Measurements from ENCODE around the gene CCDC9.

The CCDC9 gene

DNA sequence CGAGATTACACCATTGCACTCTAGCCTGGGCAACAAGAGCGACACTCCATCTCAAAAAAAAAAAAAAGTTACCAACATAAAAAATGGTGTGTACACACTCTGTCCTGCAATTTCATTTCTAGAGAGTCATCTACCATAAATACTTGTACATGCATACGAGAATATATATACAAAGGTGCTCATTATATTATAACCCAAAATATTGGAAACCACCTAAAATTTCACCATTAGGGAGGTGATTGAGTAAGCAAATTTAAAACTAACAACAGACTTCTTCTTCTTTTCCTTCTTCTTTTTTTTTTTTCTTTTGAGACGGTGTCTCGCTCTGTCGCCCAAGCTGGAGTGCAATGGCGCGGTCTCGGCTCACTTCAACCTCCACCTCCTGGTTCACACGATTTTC is 45.9 kb downstream of the CCDC9 start:
- FAIRE-seq = no peak

- FAIRE-seq = no peak
These were observed 47.6 kb downstream of the CCDC9 start for GRCh38 chr19:47303966-47304365.

- peak; percentile 85 for FAIRE-seq
These were observed 49.0 kb downstream of the CCDC9 start for GRCh38 chr19:47305309-47305751.

DNA sequence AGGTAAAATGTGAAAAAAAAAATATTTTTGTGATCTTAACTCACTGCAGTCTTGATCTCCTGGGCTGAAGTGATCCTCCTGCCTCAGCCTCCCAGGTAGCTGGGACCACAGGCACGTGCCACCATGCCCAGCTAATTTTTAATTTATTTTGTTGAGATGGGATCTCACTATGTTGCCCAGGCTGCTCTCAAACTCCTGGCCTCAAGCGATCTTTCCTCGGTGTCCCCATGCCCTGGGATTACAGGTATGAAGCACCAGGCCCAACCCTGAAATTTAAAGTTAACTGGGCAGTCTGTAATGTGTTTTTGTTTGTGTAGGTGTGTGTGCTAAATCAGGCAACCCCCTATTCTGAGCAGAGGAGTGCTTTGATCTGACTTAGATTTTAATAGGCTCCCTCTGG is 50.0 kb downstream of the CCDC9 start:
- FAIRE-seq = no peak

GRCh38 chr19:47309038-47309437 is 52.7 kb downstream of the CCDC9 start:
- FAIRE-seq = no peak

GRCh38 chr19:47309608-47310007 is 53.3 kb downstream of the CCDC9 start, which contains the start of gene C5AR1:
C5AR1 (plus strand) TSS chr19:47309861; CDS start chr19:47309896, 35 bp downstream.
- FAIRE-seq = no peak

DNA sequence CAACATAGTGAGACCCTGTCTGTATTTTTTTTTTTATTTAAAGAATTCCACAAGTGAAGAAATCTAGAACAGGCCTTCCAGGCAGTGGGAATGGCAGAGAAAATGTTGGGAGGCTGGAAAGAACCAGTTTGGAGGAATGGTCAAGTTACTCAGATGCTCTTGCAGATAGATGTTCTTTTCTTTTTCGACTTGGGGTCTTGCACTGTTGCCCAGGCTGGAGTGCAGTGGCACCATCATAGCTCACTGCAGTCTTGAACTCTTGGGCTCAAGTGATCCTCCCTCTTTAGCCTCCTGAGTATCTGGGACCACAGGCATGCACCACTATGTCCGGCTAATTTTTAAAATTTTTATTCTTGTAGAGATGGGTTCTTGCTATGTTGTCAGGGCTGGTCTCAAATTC is 54.0 kb downstream of the CCDC9 start:
- FAIRE-seq = no peak

DNA sequence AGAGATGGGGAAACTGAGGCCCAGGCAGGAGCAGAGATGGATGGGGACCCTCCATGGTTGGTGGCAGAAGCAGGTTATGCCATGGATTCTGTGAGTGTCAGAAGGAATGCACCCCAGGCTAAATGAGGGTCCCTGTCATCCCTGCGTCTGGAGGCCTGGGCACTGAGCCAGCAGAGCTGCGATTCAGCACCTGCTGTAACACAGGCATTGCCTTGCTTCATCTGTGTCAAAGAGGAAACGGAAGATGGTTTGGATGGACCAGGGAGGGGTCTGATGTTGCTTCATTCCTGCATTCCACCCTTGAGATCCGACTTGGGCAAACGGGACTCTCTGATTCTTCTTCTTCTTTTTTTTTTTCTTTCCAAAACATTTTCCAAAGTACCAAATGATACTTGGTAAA is 54.5 kb downstream of the CCDC9 start:
- FAIRE-seq = no peak

DNA sequence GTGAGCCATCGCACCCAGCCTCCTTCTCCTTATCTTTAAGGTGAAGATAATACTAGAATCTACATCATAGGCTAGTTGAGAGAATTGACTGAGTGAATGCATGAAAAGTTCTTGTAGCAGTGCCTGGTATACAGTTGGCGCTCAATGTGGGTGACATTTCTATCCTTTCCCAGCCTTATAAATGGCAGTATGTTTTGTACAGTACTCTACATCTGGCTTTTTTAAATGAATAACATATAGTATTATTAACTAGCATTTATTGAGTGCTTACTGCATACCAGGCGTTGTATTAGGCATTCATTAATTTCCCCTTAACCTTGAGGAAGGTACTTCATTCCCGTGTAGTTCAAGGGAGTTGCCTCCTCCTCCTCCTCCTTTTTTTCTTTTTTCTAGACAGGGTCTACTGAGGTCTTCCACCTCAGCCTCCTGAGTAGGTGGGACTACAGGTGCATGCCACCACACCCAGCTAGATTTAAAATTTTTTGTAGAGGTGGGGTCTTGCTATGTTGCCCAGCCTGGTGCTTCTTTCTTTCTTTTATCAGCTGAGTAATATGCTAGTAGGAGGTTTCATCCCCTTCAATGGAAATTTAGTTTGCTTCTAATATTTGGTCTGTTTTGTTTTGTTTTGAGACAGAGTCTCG is 56.2 kb downstream of the CCDC9 start:
- FAIRE-seq = no peak

DNA sequence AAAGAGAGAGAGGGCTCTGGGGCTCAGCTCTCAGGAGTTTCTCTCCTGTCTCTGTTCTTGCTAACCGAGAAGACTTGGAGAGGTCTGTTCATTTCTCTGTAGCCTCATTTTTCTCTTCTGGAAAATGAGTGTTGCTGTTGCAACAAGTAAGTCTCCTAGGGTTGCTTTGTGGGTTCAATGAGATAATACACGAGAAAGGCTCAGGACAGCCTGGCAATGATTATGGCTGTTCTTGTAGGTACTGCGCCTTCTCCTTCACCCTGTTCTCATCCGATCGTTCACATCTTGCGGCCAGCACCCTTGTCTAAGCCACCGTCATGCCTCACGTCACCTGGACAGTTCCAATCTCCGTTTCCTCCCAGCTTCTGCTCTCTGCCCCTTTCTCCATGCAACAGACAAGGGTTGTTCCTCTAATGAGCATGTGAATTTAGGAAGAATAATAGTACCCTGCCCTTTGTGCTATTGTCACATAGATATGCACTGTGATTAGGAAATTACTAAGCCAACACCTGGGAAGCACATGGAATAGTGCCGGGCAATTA is 57.5 kb downstream of the CCDC9 start:
- no peak for FAIRE-seq

DNA sequence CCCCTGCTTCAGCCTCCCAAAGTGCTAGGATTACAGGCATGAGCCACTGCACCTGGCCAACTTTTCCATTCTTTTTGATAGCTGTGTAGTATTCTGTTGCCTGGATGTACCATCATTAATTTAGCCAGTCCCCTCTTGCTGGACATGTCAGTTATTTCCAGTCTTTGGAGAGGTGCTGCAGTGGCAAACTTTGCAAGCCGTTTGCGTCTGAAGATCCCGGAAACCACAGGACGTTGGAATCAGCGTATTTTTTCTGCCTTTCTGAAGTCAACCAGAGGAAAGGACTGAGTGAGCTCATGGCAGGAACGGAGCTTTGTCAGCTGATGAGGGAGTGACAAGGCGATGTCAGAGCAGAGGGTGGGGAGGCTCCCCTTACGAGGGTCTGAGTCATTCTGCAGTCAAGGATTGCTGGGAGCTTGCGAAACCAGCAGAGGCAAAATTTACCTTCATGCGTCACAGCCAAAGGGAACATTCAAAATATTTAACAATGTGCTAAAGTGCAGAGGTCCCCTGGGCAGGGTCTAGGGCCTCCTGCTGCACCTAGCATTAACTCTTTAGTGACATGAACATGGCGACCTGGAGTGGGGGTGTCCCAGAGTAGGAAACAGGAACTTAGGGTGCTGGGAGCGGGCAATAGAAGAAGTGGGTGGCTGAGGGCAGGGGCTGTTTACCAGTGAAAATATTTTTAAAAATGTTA is 58.9 kb downstream of the CCDC9 start:
- no peak for FAIRE-seq

DNA sequence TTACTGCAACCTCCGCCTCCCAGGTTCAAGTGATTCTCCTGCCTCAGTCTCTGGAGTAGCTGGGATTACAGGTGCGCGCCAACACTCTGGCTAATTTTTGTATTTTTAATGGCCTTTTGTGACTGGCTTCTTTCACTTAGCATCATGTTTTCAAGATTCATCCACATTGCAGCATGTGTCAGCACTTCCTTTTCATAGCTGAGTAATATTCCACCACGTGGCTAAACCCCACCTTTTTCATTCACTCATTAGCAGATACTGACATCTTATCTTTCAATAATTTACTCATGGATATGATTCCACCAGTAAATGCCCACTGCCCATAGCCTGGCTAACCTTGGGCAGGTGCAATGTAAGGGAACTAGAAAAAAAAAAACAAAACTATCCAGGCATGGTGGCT is 60.2 kb downstream of the CCDC9 start:
- no peak for FAIRE-seq

DNA sequence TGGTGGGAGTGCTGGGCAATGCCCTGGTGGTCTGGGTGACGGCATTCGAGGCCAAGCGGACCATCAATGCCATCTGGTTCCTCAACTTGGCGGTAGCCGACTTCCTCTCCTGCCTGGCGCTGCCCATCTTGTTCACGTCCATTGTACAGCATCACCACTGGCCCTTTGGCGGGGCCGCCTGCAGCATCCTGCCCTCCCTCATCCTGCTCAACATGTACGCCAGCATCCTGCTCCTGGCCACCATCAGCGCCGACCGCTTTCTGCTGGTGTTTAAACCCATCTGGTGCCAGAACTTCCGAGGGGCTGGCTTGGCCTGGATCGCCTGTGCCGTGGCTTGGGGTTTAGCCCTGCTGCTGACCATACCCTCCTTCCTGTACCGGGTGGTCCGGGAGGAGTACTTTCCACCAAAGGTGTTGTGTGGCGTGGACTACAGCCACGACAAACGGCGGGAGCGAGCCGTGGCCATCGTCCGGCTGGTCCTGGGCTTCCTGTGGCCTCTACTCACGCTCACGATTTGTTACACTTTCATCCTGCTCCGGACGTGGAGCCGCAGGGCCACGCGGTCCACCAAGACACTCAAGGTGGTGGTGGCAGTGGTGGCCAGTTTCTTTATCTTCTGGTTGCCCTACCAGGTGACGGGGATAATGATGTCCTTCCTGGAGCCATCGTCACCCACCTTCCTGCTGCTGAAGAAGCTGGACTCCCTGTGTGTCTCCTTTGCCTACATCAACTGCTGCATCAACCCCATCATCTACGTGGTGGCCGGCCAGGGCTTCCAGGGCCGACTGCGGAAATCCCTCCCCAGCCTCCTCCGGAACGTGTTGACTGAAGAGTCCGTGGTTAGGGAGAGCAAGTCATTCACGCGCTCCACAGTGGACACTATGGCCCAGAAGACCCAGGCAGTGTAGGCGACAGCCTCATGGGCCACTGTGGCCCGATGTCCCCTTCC is 63.9 kb downstream of the CCDC9 start:
- no peak for FAIRE-seq
